Measurements from ENCODE around the gene KRT1.
"Not testable (repeated sequence)": the region's sequence is repeated elsewhere in the genome, so short reads cannot be mapped to it uniquely, and the experiment has no call there.

The KRT1 gene

GRCh38 chr12:52680363-52680762, at the start of gene KRT1:
TSS of gene KRT1 (minus strand) at chr12:52680407. CDS start at chr12:52680348, 59 bp downstream.
- DNase-seq, result no peak

GRCh38 chr12:52729147-52729546, 48.9 kb upstream of the KRT1 start:
- DNase-seq, result no peak

- DNase-seq, result no peak
Measured at GRCh38 chr12:52728374-52728773, 48.2 kb upstream of the KRT1 start.

- no peak for DNase-seq
Measured at GRCh38 chr12:52727037-52727436, 46.8 kb upstream of the KRT1 start.

- no peak for DNase-seq
Measured at GRCh38 chr12:52726451-52726850, 46.2 kb upstream of the KRT1 start.

GRCh38 chr12:52724384-52724783, 44.2 kb upstream of the KRT1 start:
- DNase-seq, result no peak

GRCh38 chr12:52722680-52723079, 42.5 kb upstream of the KRT1 start:
- no peak for DNase-seq

GRCh38 chr12:52721838-52722470, 41.7 kb upstream of the KRT1 start:
- DNase-seq, result no peak

GRCh38 chr12:52720365-52720886, 40.2 kb upstream of the KRT1 start:
- DNase-seq, result no peak

GRCh38 chr12:52716061-52716460, 35.9 kb upstream of the KRT1 start:
- no peak for DNase-seq

GRCh38 chr12:52715416-52715815, 35.2 kb upstream of the KRT1 start:
- DNase-seq, result no peak

GRCh38 chr12:52714887-52715281, 34.7 kb upstream of the KRT1 start:
- no peak for DNase-seq

- DNase-seq, result no peak
Measured at GRCh38 chr12:52713960-52714886, 34.0 kb upstream of the KRT1 start.

GRCh38 chr12:52712122-52712521, 31.9 kb upstream of the KRT1 start:
- not testable (repeated sequence) for DNase-seq

- no peak for DNase-seq
Measured at GRCh38 chr12:52710730-52711129, 30.5 kb upstream of the KRT1 start.

- no peak for DNase-seq
Measured at GRCh38 chr12:52708010-52708409, 27.8 kb upstream of the KRT1 start.

- no peak for DNase-seq
Measured at GRCh38 chr12:52704464-52704863, 24.3 kb upstream of the KRT1 start.

GRCh38 chr12:52703878-52704277, 23.7 kb upstream of the KRT1 start:
- no peak for DNase-seq

GRCh38 chr12:52703424-52703823, 23.2 kb upstream of the KRT1 start, which contains the start of gene KRT77:
TSS of gene KRT77 (minus strand) at chr12:52703524. CDS start at chr12:52703434, 90 bp downstream.
- DNase-seq, result no peak

GRCh38 chr12:52702338-52702737, 22.1 kb upstream of the KRT1 start:
- no peak for DNase-seq

- no peak for DNase-seq
Measured at GRCh38 chr12:52701281-52701680, 21.1 kb upstream of the KRT1 start.

- DNase-seq, result no peak
Measured at GRCh38 chr12:52699960-52700359, 19.8 kb upstream of the KRT1 start.

- DNase-seq, result no peak
Measured at GRCh38 chr12:52699373-52699772, 19.2 kb upstream of the KRT1 start.

All from NCI-H1092 treated with DMSO at 0.1 percent for 48 hours (cell line).